ENCODE data around the gene CCDC154. TPM values are rescaled to one million over a fixed set of nuclear protein-coding genes. Genes with fewer than 3 reads are reported as not detected.

The CCDC154 gene
- total RNA-seq, 1 donor from 2014 or later = not detected

GRCh38 chr16:1393613-1394176 lies 50.7 kb downstream of the CCDC154 start:
- no peaks in the 10 kb centered on the region for H3K27me3 Mint-ChIP-seq (ENCODE audit: insufficient read depth, low read depth)
- Histone ChIP-seq H3K36me3 (no peaks in the 10 kb centered on the region), H3K27ac (no peak overlapping the region)

GRCh38 chr16:1392826-1393225 lies 51.5 kb downstream of the CCDC154 start:
- Histone ChIP-seq H3K36me3 (no peaks in the 10 kb centered on the region), H3F3A (ENCODE audit: low read depth) (no peaks in the 10 kb centered on the region)
- no peaks in the 10 kb centered on the region for H3K27me3 Mint-ChIP-seq (ENCODE audit: insufficient read depth, low read depth)

More at GRCh38 chr16:1393613-1394176, 50.7 kb downstream of the CCDC154 start:
- H3K27ac Mint-ChIP-seq = no peak overlapping the region
- H3K4me3 Mint-ChIP-seq = no peak overlapping the region
- Histone ChIP-seq H3K9ac (no peak overlapping the region), H4K20me1 (ENCODE audit: low read depth) (no peaks in the 10 kb centered on the region), H3K4me1 (no peaks in the 10 kb centered on the region), H3K27me3 (no peaks in the 10 kb centered on the region), H3K4me2 (no peak overlapping the region), H2AFZ (replicated peaks) (no peak overlapping the region), H3F3A (ENCODE audit: low read depth) (no peaks in the 10 kb centered on the region), H3K79me2 (ENCODE audit: low read depth) (no peaks in the 10 kb centered on the region), H3K4me3 (no peak overlapping the region), H3K9me3 (ENCODE audit: low read depth) (no peaks in the 10 kb centered on the region)
- DNase-seq (ENCODE audit: low spot score) = no peak
- no peaks in the 10 kb centered on the region for H3K4me1 Mint-ChIP-seq
- H3K9me3 Mint-ChIP-seq = no peaks in the 10 kb centered on the region
- TF ChIP-seq EZH2phosphoT487 (IDR thresholded peaks at IDR 0.05) (no peak), CTCF (IDR thresholded peaks at IDR 0.05) (no peak), EZH2 (IDR thresholded peaks at IDR 0.05) (no peak)
- peaks cover 9% of the 10 kb centered on the region for H3K36me3 Mint-ChIP-seq

GRCh38 chr16:1390239-1390779 lies 54.0 kb downstream of the CCDC154 start:
- H3K4me3 Mint-ChIP-seq = no peak overlapping the region
- no peak overlapping the region for H2AFZ ChIP-seq (replicated peaks)
- H3K79me2 ChIP-seq (ENCODE audit: low read depth) = no peaks in the 10 kb centered on the region
- H3K9me3 Mint-ChIP-seq = no peaks in the 10 kb centered on the region
- no peak overlapping the region for H3K27ac ChIP-seq
- H3K4me3 ChIP-seq = no peak overlapping the region
- H3K27ac Mint-ChIP-seq = no peak overlapping the region
- H3K9ac ChIP-seq = no peak overlapping the region
- H3F3A ChIP-seq (ENCODE audit: low read depth) = no peaks in the 10 kb centered on the region
- no peak for DNase-seq (ENCODE audit: low spot score)
- no peaks in the 10 kb centered on the region for H3K36me3 ChIP-seq
- TF ChIP-seq CTCF (IDR thresholded peaks at IDR 0.05) = no peak
- no peak for TF ChIP-seq EZH2phosphoT487 (IDR thresholded peaks at IDR 0.05)
- TF ChIP-seq EZH2 (IDR thresholded peaks at IDR 0.05) = no peak
- no peaks in the 10 kb centered on the region for H3K4me1 ChIP-seq
- H3K36me3 Mint-ChIP-seq = peaks cover 6% of the 10 kb centered on the region
- no peaks in the 10 kb centered on the region for H3K27me3 ChIP-seq
- H4K20me1 ChIP-seq (ENCODE audit: low read depth) = no peaks in the 10 kb centered on the region
- no peaks in the 10 kb centered on the region for H3K27me3 Mint-ChIP-seq (ENCODE audit: insufficient read depth, low read depth)
- H3K4me2 ChIP-seq = no peak overlapping the region
- H3K9me3 ChIP-seq (ENCODE audit: low read depth) = no peaks in the 10 kb centered on the region
- no peaks in the 10 kb centered on the region for H3K4me1 Mint-ChIP-seq

More at GRCh38 chr16:1392826-1393225, 51.5 kb downstream of the CCDC154 start:
- no peak overlapping the region for H2AFZ ChIP-seq (replicated peaks)
- no peak overlapping the region for H3K9ac ChIP-seq
- H4K20me1 ChIP-seq (ENCODE audit: low read depth) = no peaks in the 10 kb centered on the region
- Mint-ChIP-seq H3K9me3 (no peaks in the 10 kb centered on the region), H3K27ac (no peak overlapping the region), H3K36me3 (peaks cover 9% of the 10 kb centered on the region), H3K4me3 (no peak overlapping the region), H3K4me1 (no peaks in the 10 kb centered on the region)
- no peak overlapping the region for H3K4me3 ChIP-seq
- no peaks in the 10 kb centered on the region for H3K9me3 ChIP-seq (ENCODE audit: low read depth)
- DNase-seq (ENCODE audit: low spot score) = no peak
- H3K27me3 ChIP-seq = no peaks in the 10 kb centered on the region
- no peaks in the 10 kb centered on the region for H3K79me2 ChIP-seq (ENCODE audit: low read depth)
- TF ChIP-seq EZH2phosphoT487 (IDR thresholded peaks at IDR 0.05) (no peak), EZH2 (IDR thresholded peaks at IDR 0.05) (no peak), CTCF (IDR thresholded peaks at IDR 0.05) (no peak)
- H3K27ac ChIP-seq = no peak overlapping the region
- H3K4me2 ChIP-seq = no peak overlapping the region
- H3K4me1 ChIP-seq = no peaks in the 10 kb centered on the region
